ENCODE data around the gene NUP214. TPM values are rescaled to one million over a fixed set of nuclear protein-coding genes. Genes with fewer than 3 reads are reported as not detected.

The NUP214 gene
- total and polyA plus RNA-seq, 2 of the 4 experiments (the other 2 are of a cell fraction) = 7.9 to 13.4 TPM

DNA sequence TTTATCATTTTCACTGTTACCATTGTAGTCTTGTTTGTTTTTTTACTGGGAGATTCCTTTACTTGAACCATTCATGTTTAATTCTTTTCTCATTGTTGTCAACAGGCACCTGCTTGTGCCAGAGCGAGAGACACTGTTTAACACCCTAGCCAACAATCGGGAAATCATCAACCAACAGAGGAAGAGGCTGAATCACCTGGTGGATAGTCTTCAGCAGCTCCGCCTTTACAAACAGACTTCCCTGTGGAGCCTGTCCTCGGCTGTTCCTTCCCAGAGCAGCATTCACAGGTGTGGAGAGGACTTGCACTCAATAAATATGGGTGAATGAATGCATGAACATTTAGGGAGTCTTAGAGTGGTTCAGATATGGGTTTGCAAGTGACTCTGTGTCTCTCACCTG is 37.5 kb downstream of the NUP214 start:
- no peak overlapping the region for H3K18ac ChIP-seq (ENCODE audit: low read depth, low read length)
- no CpG with 5 or more reads among the region's 4 CpGs for WGBS, 2 experiments (ENCODE audit: extremely low coverage in 2 of 2, insufficient read length in 1 of 2)
- H2AK5ac ChIP-seq (ENCODE audit: low read depth, low read length) = no peak overlapping the region
- no peak overlapping the region for H2BK5ac ChIP-seq (ENCODE audit: low read depth, low read length, poor library complexity, severe bottlenecking)
- H3K4me3 ChIP-seq (ENCODE audit: insufficient read depth, low read depth, low read length) = no peak overlapping the region
- no peak overlapping the region for H2AFZ ChIP-seq (replicated peaks; ENCODE audit: low read length, poor library complexity)
- H3K27ac ChIP-seq (ENCODE audit: insufficient read depth, low read length) = no peak overlapping the region
- no peak overlapping the region for H4K91ac ChIP-seq (ENCODE audit: insufficient read depth, low read depth, low read length)
- H3K14ac ChIP-seq (replicated peaks; ENCODE audit: low read depth, low read length) = no peak overlapping the region
- no peak overlapping the region for H3K4ac ChIP-seq (ENCODE audit: low read depth, low read length)
- H3K36me3 ChIP-seq (ENCODE audit: control insufficient read depth, insufficient read depth, low read length) = peaks cover 38% of the 10 kb centered on the region
- no peak overlapping the region for H2BK20ac ChIP-seq (ENCODE audit: low read depth, low read length)
- no peak overlapping the region for H3K9ac ChIP-seq (ENCODE audit: low read depth, low read length)
- H2BK15ac ChIP-seq (ENCODE audit: low read depth, low read length) = no peak overlapping the region
- no peaks in the 10 kb centered on the region for H3K9me3 ChIP-seq (ENCODE audit: control insufficient read depth, insufficient read depth, low read length)
- H3K79me1 ChIP-seq (ENCODE audit: low read depth in 1 of 2, low read length in 2 of 2) = peaks cover 2% of the 10 kb centered on the region in 2 experiments; a peak in 1 of 4 replicates
- H4K8ac ChIP-seq (ENCODE audit: low read depth in 2 of 2, low read length in 2 of 2) = no peak overlapping the region
- no TSS peak for BruUV-seq (replicated peaks)
- in situ Hi-C loops (cut with MboI; ENCODE audit: low sequenced_read_pairs) = no loop called here
- H2AK9ac ChIP-seq (replicated peaks; ENCODE audit: low read depth, low read length, poor library complexity) = no peak overlapping the region
- dilution Hi-C loops (cut with HindIII; ENCODE audit: low sequenced_read_pairs, unreplicated experiment) = no loop called here
- H3K56ac ChIP-seq (ENCODE audit: extremely low read depth, insufficient read depth, low read length) = no peak overlapping the region
- H3K27me3 ChIP-seq (ENCODE audit: control insufficient read depth, insufficient read depth, low read length) = no peaks in the 10 kb centered on the region
- H4K20me1 ChIP-seq (ENCODE audit: insufficient read depth, low read length) = 0 out of 2 replicates have a peak, but pooled peaks cover 3% of the 10 kb centered on the region
- H2BK120ac ChIP-seq (ENCODE audit: low read depth, low read length) = no peak overlapping the region
- H3K4me1 ChIP-seq (ENCODE audit: control insufficient read depth, insufficient read depth, low read length) = no peaks in the 10 kb centered on the region
- H3K4me2 ChIP-seq (ENCODE audit: low read depth, low read length) = no peak overlapping the region
- intact Hi-C loops (cut with micrococcal nuclease) = no loop called here
- H3K23ac ChIP-seq (ENCODE audit: low read depth, low read length) = no peak overlapping the region
- DNase-seq (no peak), ATAC-seq (ENCODE audit: low read depth) (no peak)
- ChIA-PET POLR2A (ENCODE audit: unreplicated experiment) (no interaction called here), CTCF (no interaction called here)
- H3K9me1 ChIP-seq (ENCODE audit: insufficient read depth, low read length) = no peaks in the 10 kb centered on the region
- TF ChIP-seq BHLHE40 (IDR thresholded peaks at IDR 0.05; ENCODE audit: low read depth, low read length) (no peak), SMC3 (IDR thresholded peaks at IDR 0.05; ENCODE audit: low read depth, low read length) (no peak), RAD21 (IDR thresholded peaks at IDR 0.05; ENCODE audit: low read length) (no peak), CEBPB (IDR thresholded peaks at IDR 0.05; ENCODE audit: low read depth, low read length) (no peak), RCOR1 (IDR thresholded peaks at IDR 0.05; ENCODE audit: insufficient replicate concordance, low read length) (no peak), POLR2A (IDR thresholded peaks at IDR 0.05; ENCODE audit: low read depth, low read length) (no peak), MXI1 (IDR thresholded peaks at IDR 0.05; ENCODE audit: borderline replicate concordance, low read depth, low read length) (no peak), RFX5 (IDR thresholded peaks at IDR 0.05; ENCODE audit: low read depth, low read length) (no peak), MAZ (IDR thresholded peaks at IDR 0.05; ENCODE audit: borderline replicate concordance, low read depth, low read length) (no peak), FOS (IDR thresholded peaks at IDR 0.05; ENCODE audit: low read depth, low read length) (no peak), MAFK (IDR thresholded peaks at IDR 0.05; ENCODE audit: low read depth, low read length) (no peak), NFE2L2 (IDR thresholded peaks at IDR 0.05; ENCODE audit: low read depth, low read length) (no peak), CHD1 (IDR thresholded peaks at IDR 0.05; ENCODE audit: low read depth, low read length) (no peak)
- TF ChIP-seq, protein P1, sequence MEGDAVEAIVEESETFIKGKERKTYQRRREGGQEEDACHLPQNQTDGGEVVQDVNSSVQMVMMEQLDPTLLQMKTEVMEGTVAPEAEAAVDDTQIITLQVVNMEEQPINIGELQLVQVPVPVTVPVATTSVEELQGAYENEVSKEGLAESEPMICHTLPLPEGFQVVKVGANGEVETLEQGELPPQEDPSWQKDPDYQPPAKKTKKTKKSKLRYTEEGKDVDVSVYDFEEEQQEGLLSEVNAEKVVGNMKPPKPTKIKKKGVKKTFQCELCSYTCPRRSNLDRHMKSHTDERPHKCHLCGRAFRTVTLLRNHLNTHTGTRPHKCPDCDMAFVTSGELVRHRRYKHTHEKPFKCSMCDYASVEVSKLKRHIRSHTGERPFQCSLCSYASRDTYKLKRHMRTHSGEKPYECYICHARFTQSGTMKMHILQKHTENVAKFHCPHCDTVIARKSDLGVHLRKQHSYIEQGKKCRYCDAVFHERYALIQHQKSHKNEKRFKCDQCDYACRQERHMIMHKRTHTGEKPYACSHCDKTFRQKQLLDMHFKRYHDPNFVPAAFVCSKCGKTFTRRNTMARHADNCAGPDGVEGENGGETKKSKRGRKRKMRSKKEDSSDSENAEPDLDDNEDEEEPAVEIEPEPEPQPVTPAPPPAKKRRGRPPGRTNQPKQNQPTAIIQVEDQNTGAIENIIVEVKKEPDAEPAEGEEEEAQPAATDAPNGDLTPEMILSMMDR (conservative IDR thresholded peaks at IDR 0.05; ENCODE audit: low read depth, low read length) = no peak
- TF ChIP-seq, protein P2, sequence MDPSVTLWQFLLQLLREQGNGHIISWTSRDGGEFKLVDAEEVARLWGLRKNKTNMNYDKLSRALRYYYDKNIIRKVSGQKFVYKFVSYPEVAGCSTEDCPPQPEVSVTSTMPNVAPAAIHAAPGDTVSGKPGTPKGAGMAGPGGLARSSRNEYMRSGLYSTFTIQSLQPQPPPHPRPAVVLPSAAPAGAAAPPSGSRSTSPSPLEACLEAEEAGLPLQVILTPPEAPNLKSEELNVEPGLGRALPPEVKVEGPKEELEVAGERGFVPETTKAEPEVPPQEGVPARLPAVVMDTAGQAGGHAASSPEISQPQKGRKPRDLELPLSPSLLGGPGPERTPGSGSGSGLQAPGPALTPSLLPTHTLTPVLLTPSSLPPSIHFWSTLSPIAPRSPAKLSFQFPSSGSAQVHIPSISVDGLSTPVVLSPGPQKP (IDR thresholded peaks at IDR 0.05; ENCODE audit: borderline replicate concordance, low read depth, low read length) = no peak
- TF ChIP-seq, protein P3, sequence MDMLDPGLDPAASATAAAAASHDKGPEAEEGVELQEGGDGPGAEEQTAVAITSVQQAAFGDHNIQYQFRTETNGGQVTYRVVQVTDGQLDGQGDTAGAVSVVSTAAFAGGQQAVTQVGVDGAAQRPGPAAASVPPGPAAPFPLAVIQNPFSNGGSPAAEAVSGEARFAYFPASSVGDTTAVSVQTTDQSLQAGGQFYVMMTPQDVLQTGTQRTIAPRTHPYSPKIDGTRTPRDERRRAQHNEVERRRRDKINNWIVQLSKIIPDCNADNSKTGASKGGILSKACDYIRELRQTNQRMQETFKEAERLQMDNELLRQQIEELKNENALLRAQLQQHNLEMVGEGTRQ (IDR thresholded peaks at IDR 0.05; ENCODE audit: low read depth, low read length) = no peak
- H4K5ac ChIP-seq (ENCODE audit: low read depth, low read length) = no peak overlapping the region
